ENCODE data around the gene HSD3B7.

- TF ChIP-seq, protein P1, sequence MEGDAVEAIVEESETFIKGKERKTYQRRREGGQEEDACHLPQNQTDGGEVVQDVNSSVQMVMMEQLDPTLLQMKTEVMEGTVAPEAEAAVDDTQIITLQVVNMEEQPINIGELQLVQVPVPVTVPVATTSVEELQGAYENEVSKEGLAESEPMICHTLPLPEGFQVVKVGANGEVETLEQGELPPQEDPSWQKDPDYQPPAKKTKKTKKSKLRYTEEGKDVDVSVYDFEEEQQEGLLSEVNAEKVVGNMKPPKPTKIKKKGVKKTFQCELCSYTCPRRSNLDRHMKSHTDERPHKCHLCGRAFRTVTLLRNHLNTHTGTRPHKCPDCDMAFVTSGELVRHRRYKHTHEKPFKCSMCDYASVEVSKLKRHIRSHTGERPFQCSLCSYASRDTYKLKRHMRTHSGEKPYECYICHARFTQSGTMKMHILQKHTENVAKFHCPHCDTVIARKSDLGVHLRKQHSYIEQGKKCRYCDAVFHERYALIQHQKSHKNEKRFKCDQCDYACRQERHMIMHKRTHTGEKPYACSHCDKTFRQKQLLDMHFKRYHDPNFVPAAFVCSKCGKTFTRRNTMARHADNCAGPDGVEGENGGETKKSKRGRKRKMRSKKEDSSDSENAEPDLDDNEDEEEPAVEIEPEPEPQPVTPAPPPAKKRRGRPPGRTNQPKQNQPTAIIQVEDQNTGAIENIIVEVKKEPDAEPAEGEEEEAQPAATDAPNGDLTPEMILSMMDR (conservative IDR thresholded peaks at IDR 0.05; ENCODE audit: low read depth, low read length), result no peak
- no peak for TF ChIP-seq EZH2 (IDR thresholded peaks at IDR 0.05; ENCODE audit: borderline replicate concordance, low read depth, low read length, poor library complexity, severe bottlenecking)
Measured at GRCh38 chr16:30998852-30999761, 14.1 kb downstream of the HSD3B7 start.
